Suprapubic skin (tissue), 3 donors: Measurements from ENCODE around the gene TAB3.

Experiments used
- POLR2AphosphoS5 ChIP-seq, 3 donors: sonication (generic); formaldehyde crosslinking; IDR thresholded peaks; one replicate each; pipeline ENCODE4 v1.6.1; 2017; ENCODE audit warnings: antibody characterized with exemption in 3 of 3
- TF ChIP-seq, protein P1 (sequence below), 2 donors: fragments of 200-600 bp in 1 of 2; fragments of 450-650 bp in 1 of 2; sonication (generic) in 1 of 2; IDR thresholded peaks; one replicate each; pipeline ENCODE4 v1.5.1; 2016 to 2019; ENCODE audit warnings: antibody characterized with exemption in 2 of 2, mild to moderate bottlenecking in 1 of 2, moderate library complexity in 1 of 2

DNA sequence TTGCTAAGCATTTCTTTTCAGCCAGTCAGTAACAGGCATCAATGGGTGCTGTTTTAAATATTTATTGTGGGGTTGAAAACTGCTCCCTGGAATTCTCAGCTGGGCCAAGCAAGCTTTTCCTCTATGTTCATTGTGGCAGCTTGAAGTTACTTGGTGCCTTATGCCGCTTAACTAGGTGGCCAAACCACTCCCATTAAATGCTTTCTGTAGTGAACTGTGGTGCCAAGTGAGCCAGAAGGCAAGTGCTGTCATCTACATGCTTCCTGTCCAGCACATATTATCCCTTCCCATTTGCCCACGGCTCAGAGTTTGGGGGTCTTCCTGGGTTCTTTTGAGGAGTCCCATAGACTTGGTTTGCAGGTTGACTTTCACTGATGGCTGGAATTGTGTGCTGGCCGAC is 64.8 kb downstream of the TAB3 start:
- TF ChIP-seq, protein P1, sequence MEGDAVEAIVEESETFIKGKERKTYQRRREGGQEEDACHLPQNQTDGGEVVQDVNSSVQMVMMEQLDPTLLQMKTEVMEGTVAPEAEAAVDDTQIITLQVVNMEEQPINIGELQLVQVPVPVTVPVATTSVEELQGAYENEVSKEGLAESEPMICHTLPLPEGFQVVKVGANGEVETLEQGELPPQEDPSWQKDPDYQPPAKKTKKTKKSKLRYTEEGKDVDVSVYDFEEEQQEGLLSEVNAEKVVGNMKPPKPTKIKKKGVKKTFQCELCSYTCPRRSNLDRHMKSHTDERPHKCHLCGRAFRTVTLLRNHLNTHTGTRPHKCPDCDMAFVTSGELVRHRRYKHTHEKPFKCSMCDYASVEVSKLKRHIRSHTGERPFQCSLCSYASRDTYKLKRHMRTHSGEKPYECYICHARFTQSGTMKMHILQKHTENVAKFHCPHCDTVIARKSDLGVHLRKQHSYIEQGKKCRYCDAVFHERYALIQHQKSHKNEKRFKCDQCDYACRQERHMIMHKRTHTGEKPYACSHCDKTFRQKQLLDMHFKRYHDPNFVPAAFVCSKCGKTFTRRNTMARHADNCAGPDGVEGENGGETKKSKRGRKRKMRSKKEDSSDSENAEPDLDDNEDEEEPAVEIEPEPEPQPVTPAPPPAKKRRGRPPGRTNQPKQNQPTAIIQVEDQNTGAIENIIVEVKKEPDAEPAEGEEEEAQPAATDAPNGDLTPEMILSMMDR (IDR thresholded peaks at IDR 0.05), result no peak
- TF ChIP-seq POLR2AphosphoS5 (IDR thresholded peaks at IDR 0.05), result no peak
